ENCODE measurements around the gene ADCY2.

The ADCY2 gene

GRCh38 chr5:7850395-7851239 lies 454.7 kb downstream of the ADCY2 start, which contains the start of gene CFAP90:
TSS of gene CFAP90 (minus strand) at chr5:7851133. CDS start at chr5:7851021, 112 bp downstream.
- DNase-seq: no peak

- DNase-seq: no peak
Observed at GRCh38 chr5:7851240-7851592, 455.3 kb downstream of the ADCY2 start.

DNA sequence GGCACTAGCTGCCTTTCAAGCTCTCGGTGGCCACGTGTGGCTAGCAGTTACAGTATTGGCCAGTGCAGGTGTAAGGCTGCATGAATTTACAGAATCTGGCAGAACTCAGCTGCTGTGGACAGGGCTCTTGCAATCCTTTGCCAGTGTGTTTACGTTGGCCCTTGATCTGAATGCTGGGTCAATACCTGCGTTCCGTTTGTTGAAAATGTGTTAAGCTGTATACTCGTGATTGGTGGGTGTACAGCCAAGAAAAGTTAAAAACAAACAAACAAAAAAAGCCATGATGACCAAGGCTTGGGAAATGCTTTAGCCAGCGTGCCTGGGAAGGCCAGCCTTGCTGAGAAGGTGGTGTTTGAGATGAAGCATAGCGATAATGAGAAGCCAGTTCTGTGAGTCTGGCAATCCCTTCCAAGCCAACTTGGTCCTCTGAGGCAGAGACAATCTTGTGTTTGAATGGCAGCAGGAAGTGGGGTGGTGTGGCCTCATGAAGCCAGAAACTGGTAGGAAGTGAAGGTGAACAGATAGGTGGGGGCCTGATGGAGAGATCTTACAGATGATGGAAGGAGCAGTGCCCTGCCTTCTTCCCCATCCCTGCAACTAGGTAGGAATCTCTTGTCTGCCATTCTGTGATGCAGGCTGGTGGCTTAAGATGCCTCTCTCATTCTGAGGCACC lies 455.8 kb downstream of the ADCY2 start:
- DNase-seq: no peak

- DNase-seq: no peak
Observed at GRCh38 chr5:7852542-7852941, 456.6 kb downstream of the ADCY2 start.

DNA sequence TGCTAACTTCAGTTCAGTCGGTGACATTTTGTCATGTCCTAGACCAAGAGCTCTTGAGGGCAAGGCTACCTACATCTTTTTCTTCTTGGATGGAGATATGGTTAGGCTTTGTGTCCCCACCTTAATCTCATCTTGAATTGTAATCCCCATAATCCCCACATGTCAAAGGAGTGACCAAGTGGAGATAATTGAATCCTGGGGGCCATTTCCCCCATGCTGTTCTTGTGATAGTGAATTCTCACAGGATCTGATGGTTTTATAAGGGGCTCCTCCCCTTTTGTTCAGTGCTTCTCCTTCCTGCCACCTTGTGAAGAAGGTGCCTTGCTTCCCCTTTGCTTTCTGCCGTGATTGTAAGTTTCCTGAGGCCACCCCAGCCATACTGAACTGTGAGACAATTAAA lies 457.1 kb downstream of the ADCY2 start:
- DNase-seq: no peak

GRCh38 chr5:7855611-7856010 lies 459.7 kb downstream of the ADCY2 start:
- no peak for DNase-seq

DNA sequence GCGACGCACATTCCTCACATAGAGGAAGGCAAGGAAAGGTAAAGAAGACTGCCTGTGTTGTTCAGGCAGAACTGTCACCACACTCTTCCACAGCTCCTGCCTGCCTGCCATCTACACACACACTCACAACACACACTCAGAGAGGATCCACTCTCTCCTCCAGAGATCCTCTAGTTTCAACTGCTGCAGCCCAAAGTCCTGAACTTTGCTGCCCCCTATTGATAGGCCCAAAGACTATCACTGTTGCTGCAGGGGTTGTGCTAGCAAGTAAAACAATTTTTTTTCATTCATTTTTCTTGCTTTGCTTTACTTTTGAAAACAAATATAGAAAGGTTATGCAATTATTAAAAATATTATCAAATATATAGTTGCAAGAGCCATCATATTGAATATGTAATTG lies 460.9 kb downstream of the ADCY2 start:
- peak; percentile 78 for DNase-seq

GRCh38 chr5:7857361-7857760 lies 461.4 kb downstream of the ADCY2 start:
- no peak for DNase-seq

DNA sequence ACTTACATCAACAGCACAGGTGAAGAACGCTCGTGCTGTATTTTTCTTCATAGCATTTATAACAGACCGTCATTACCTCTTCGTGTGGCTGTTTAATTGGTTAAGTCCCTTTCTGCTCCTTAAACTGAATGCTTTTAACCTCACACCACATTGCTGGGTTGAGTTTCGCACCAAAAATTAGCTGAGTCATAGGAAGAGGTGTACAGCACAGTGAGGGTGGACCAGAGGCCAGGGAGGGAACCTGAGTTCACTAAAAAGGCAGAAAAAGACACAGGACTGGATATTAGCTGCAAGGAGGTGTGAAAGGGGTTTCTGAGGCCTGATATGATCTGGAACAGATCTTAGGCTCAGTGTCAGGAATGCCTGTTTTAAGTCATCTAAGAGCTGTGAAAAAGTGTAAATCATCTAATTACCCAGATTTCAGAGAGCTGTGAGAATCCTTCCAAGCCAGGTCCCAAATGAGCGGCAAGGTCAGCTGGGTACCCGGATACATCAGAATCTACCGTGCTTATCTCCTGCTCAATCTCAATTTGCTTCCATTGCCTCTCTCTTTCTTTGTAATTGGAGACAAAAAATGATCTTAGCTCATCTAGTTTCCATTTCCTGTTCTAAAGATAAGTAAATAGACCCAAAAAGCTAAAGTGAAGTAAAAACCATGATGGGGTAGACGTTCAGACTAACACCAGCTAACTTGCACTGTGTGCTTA lies 462.1 kb downstream of the ADCY2 start:
- DNase-seq: no peak

DNA sequence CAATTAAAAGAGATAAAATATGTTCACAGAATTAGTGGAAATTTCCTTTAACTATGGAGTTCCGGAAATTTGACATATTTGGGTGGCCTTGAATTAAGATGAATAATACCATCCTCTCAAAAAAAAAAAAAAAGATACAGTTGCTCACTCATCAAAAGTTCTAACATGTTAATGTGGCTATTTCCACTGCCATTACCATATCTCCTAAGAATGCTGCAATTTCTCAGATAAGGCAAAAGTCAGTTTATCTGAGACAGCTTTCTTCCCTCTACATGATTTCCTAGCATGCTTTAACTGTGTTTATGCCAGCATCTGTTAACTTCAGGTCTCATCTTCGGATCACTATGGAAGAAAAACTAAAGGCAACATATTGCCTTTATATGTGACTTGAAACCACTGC lies 470.3 kb downstream of the ADCY2 start:
- no peak for DNase-seq

DNA sequence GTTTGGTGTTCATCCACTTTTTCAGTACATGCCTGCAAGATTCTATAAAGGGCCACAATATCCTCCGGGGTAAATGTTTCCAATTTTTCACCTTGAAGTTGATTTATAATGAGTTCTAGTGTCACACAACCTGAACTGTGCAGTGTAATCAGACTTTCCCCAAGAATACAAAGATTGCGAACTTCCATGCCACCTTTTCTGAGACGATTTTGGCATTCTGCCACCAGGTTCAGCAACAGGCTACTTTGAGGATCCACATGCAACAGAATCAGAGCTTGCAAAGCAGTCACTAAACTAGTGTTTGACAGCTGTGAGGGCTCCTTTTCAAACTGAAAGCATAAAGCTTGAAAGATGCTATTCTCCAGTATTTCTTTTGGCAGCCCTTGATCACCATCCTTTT lies 471.3 kb downstream of the ADCY2 start:
- no peak for DNase-seq

DNA sequence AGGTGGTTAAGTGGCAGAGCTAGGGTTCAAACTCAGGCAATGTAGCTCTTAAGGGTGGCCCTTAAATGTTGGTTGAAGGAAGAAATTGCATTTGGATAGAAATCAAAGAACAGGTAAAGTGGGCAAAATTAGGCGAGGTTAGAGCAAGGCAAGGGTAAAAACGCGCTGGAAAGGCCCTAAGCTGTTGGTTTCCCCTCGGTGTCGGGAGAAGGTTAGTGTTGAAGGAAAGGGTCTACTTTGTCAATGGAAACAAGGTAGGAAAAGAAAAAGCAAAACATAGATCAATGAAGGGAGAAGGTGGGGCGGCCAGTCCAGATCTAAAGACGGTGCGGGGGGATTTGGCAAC lies 472.5 kb downstream of the ADCY2 start:
- DNase-seq: no peak

GRCh38 chr5:7868773-7869473 lies 473.0 kb downstream of the ADCY2 start, which contains the start of the genes FASTKD3 and MTRR:
TSS of gene FASTKD3 (minus strand) at chr5:7869031. CDS start at chr5:7868083, 948 bp downstream.
TSS of gene MTRR (plus strand) at chr5:7869148. CDS start at chr5:7870795, 1,647 bp downstream.
- DNase-seq: peak; percentile 93

DNA sequence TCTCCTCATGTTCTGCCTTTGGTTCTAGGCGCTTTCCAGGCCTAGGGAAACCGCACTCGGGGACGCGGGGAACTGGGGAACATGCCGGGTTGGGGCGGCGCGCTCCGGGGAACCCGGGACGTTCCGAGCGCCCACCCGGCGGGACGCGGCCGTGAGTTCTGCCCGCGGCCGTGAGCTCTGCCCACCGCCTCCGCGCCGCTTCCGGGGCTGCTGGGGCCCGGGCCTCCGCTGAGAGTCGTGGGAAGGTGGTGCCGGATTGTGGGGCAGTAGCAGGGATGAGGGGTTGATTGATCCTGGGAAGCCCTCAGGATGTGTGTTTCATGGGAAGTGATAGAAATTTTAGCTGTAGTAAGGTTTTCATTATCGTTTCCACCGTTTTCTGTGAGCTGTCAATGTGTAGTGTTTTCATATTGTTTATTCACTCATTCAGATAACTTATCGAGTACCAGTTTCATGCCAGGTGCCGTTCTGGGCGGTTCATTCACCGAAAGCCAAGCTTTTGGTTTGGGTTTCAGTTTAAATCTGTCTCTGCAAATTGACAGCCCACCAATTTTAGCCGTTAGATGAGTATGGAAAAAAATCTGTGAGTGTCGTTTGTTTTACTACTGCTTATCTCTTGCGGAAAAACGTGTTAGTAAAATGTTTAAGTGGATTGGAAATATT lies 473.7 kb downstream of the ADCY2 start:
- no peak for DNase-seq

GRCh38 chr5:7871653-7872052 lies 475.7 kb downstream of the ADCY2 start:
- no peak for DNase-seq

GRCh38 chr5:7872517-7873130 lies 476.7 kb downstream of the ADCY2 start:
- DNase-seq: no peak

GRCh38 chr5:7873216-7873615 lies 477.3 kb downstream of the ADCY2 start:
- no peak for DNase-seq

DNA sequence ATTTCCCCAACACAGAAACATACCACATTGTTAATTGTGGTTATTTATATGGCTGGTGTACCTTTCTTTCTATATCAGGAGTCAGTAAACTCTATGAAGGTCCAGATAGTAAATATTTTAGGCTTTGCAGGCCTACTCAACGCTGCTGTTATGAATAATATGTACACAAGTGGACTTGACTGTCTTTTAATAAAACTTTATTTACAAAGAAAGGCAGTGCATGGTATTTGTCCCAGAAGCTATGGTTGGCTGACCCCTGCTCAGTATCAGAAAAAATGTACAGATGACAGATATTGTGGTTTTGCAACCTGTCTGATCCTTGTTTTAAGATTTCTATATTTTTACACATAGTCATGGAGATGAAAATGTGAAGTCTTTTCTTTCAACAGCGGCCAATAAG lies 478.7 kb downstream of the ADCY2 start:
- DNase-seq: no peak

GRCh38 chr5:7875151-7875550 lies 479.2 kb downstream of the ADCY2 start:
- DNase-seq: no peak

GRCh38 chr5:7876867-7877266 lies 480.9 kb downstream of the ADCY2 start:
- no peak for DNase-seq

DNA sequence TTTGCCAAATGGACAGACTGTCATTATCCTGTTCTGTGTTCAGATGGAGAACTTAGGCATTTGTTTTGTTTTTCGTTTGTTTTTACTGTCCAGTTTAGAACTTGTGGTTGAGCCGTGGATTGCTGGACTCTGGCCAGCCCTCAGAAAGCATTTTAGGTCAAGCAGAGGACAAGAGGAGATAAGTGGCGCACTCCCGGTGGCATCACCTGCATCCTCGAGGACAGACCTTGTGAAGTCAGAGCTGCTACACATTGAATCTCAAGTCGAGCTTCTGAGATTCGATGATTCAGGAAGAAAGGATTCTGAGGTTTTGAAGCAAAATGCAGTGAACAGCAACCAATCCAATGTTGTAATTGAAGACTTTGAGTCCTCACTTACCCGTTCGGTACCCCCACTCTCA lies 481.9 kb downstream of the ADCY2 start:
- no peak for DNase-seq

- DNase-seq: no peak
Observed at GRCh38 chr5:7878381-7878873, 482.5 kb downstream of the ADCY2 start.

Measured in midbrain (tissue), 1 donor.